A549 (cell line): ENCODE results near the gene BANP. TPM values are rescaled to one million over a fixed set of nuclear protein-coding genes. Genes with fewer than 3 reads are reported as not detected.
"Not testable (repeated sequence)": the region's sequence is repeated elsewhere in the genome, so short reads cannot be mapped to it uniquely, and the experiment has no call there.

Experiments
- ATAC-seq, 2 experiments: fragments of 200-7000 bp in 1 of 2; fragments of >200 bp in 1 of 2; cut with Nextera tagmentation in 1 of 2; cut with Tn5 transposase in 1 of 2; 3 replicates each; pipeline versions ENCODE4 v1.8.0 to v1.9.1; 2018 to 2020; ENCODE audit warnings: mild to moderate bottlenecking in 1 of 2, moderate library complexity in 1 of 2
- CTCF ChIA-PET: fragments of 300-600 bp; sonication (Branson Sonifier 250); formaldehyde crosslinking; extraction: SDS; loops from one replicate; lab custom pipeline; 2021; ENCODE audit warnings: antibody characterized with exemption, inconsistent platforms; lab: Yijun Ruan, JAX
- POLR2A ChIA-PET: fragments of 350-600 bp; formaldehyde crosslinking; extraction: SDS; loops from one replicate; lab custom pipeline; 2021; ENCODE audit warnings: antibody characterized with exemption, inconsistent platforms; lab: Yijun Ruan, JAX
- DNase-seq, 2 experiments: peaks; one replicate each; pipeline versions ENCODE4 v3.0.0 to v3.0.0-alpha.2; 2011 to 2016; ENCODE audit warnings: low read depth in 1 of 2, low spot score in 1 of 2
- FAIRE-seq: peaks from 2 replicates; lab custom pipeline; 2011; peaks lifted over from hg19 to GRCh38; lab: Jason Lieb, UNC
- H3K27ac ChIP-seq, 2 experiments: fragments of >200 bp; sonication (Bioruptor Twin); formaldehyde crosslinking; 3 replicates each; pipeline ENCODE4 v1.5.1; 2016 to 2017
- H3K4me1 ChIP-seq: fragments of >200 bp; sonication (Bioruptor Twin); formaldehyde crosslinking; 3 replicates; pipeline ENCODE4 v1.6.1; 2016
- H3K4me2 ChIP-seq: fragments of >200 bp; sonication (Bioruptor Twin); formaldehyde crosslinking; 3 replicates; pipeline ENCODE4 v1.6.1; 2016
- H3K4me3 ChIP-seq: fragments of >200 bp; sonication (Bioruptor Twin); formaldehyde crosslinking; 3 replicates; pipeline ENCODE4 v1.5.1; 2016
- H3K9me3 ChIP-seq: fragments of >200 bp; sonication (Bioruptor Twin); formaldehyde crosslinking; 3 replicates; pipeline ENCODE4 v1.6.1; 2016
- CHD2 ChIP-seq: fragments of 150-350 bp; IDR thresholded peaks from 2 replicates; pipeline ENCODE4 v1.6.1; 2014; ENCODE audit warnings: low read length; ENCODE audit not compliant: partially characterized antibody
- GATA3 ChIP-seq: IDR thresholded peaks from 2 replicates; pipeline ENCODE4 v1.6.1; 2012; ENCODE audit warnings: borderline replicate concordance
- HDAC2 ChIP-seq: fragments of 200-600 bp; sonication (generic); IDR thresholded peaks from 2 replicates; pipeline ENCODE4 v1.6.1; 2016
- HOXB13 ChIP-seq: fragments of 250-450 bp; sonication (Bioruptor Pico); IDR thresholded peaks from 2 replicates; pipeline ENCODE4 v1.5.0; 2020; ENCODE audit warnings: low read depth, mild to moderate bottlenecking, moderate library complexity
- KDM1A ChIP-seq: fragments of 200-600 bp; sonication (generic); IDR thresholded peaks from 2 replicates; pipeline ENCODE4 v1.6.1; 2016; ENCODE audit warnings: low read depth, mild to moderate bottlenecking
- KDM5A ChIP-seq: fragments of 200-600 bp; sonication (generic); IDR thresholded peaks from 2 replicates; pipeline ENCODE4 v1.6.1; 2016; ENCODE audit warnings: antibody characterized with exemption, mild to moderate bottlenecking
- PHF8 ChIP-seq: fragments of 200-600 bp; sonication (generic); IDR thresholded peaks from 2 replicates; pipeline ENCODE4 v1.6.1; 2016; ENCODE audit warnings: low read depth, mild to moderate bottlenecking, antibody characterized with exemption, moderate library complexity, borderline replicate concordance
- POLR2A ChIP-seq: IDR thresholded peaks from 2 replicates; pipeline ENCODE4 v1.6.1; 2012; ENCODE audit warnings: mild to moderate bottlenecking, low read length
- RFX5 ChIP-seq: fragments of 450-650 bp; IDR thresholded peaks from 2 replicates; pipeline ENCODE4 v1.7.1; 2014; ENCODE audit warnings: antibody characterized with exemption, mild to moderate bottlenecking, moderate library complexity
- ZFP36 ChIP-seq: fragments of 450-650 bp; IDR thresholded peaks from 2 replicates; pipeline ENCODE4 v1.6.1; 2014; ENCODE audit warnings: borderline replicate concordance; ENCODE audit not compliant: partially characterized antibody
- WGBS: methylation state at CpG from one replicate; pipeline ENCODE4 v1.1.6; 2017; ENCODE audit errors: missing lambda C conversion rate; 5-methylcytosine and 5-hydroxymethylcytosine counted together
- polyA plus RNA-seq, 4 experiments: library from polyadenylated mRNA; depleted of rRNA in 3 of 4; stranded (reverse); fragments of >200 nt; fragmentation: RNase III in 1 of 4; extraction: RNeasy Plus Mini Kit Qiagen cat#74134 plus additional on column Dnase treatment in 1 of 4; gene quantifications; 2 replicates in 3 of 4; 3 replicates in 1 of 4; pipeline ENCODE4 v1.2.3, GENCODE V29; 2011 to 2017
- TF ChIP-seq, protein P1 (sequence below): fragments of >200 bp; sonication (Bioruptor Twin); formaldehyde crosslinking; IDR thresholded peaks from 3 replicates; pipeline ENCODE4 v1.6.1; 2016
- TF ChIP-seq, protein P2 (sequence below): fragments of 150-350 bp; IDR thresholded peaks from 2 replicates; pipeline ENCODE4 v1.6.1; 2014; ENCODE audit warnings: low read depth, mild to moderate bottlenecking, low read length
- TF ChIP-seq, protein P3 (sequence below): IDR thresholded peaks from 2 replicates; pipeline ENCODE4 v1.6.1; 2012; ENCODE audit warnings: low read depth, borderline replicate concordance
- TF ChIP-seq, protein P4 (sequence below): fragments of 250-450 bp; sonication (Bioruptor Pico); IDR thresholded peaks from 2 replicates; pipeline ENCODE4 v1.5.0; 2021; ENCODE audit warnings: mild to moderate bottlenecking, moderate library complexity, borderline replicate concordance
- TF ChIP-seq, protein P5 (sequence below): fragments of 450-650 bp; IDR thresholded peaks from 2 replicates; pipeline ENCODE4 v1.6.1; 2014; ENCODE audit warnings: antibody characterized with exemption
- TF ChIP-seq, protein P6 (sequence below): fragments of >200 bp; sonication (Bioruptor Twin); formaldehyde crosslinking; IDR thresholded peaks from 3 replicates; pipeline ENCODE4 v1.5.1; 2016

BANP gene
- polyA plus RNA-seq, 2 of the 4 experiments (the other 2 are of a cell fraction): 17.1 to 17.2 TPM

DNA sequence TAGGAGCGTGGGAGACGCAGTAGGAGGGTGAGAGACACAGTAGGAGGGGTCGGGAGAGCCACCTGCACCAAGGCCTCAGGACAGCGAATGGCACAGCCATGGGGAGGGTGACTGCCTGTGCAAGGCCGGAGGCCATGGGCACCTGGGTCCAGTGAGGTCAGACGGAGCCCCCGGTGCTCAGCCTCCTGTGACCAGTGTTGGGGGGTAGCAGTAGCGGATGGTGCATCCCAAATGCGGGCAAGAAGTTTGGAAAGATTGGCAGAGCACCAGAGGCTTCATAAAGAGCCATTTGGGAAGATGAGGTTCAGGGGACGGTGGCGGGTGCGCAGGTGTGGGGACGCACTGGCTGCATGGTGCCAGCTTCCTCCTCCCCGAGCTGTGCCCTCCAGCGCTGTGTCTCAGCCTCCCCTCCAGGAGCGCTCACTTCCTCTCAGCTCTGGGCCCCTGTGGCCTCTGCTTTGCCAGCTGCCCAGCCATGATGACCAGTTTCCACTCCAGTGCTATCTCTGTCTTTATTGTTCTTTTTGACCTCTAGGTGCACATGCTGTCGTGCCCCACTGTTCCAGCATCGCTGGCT lies 90.8 kb downstream of the BANP start:
- H3K4me1 ChIP-seq, H3K4me3 ChIP-seq, ATAC-seq, DNase-seq, CTCF ChIA-PET, H3K27ac ChIP-seq, H3K4me2 ChIP-seq, FAIRE-seq, H3K9me3 ChIP-seq, POLR2A ChIA-PET: not testable (repeated sequence)
- WGBS: 93% methylated on average over 18 of the region's 18 CpGs

DNA sequence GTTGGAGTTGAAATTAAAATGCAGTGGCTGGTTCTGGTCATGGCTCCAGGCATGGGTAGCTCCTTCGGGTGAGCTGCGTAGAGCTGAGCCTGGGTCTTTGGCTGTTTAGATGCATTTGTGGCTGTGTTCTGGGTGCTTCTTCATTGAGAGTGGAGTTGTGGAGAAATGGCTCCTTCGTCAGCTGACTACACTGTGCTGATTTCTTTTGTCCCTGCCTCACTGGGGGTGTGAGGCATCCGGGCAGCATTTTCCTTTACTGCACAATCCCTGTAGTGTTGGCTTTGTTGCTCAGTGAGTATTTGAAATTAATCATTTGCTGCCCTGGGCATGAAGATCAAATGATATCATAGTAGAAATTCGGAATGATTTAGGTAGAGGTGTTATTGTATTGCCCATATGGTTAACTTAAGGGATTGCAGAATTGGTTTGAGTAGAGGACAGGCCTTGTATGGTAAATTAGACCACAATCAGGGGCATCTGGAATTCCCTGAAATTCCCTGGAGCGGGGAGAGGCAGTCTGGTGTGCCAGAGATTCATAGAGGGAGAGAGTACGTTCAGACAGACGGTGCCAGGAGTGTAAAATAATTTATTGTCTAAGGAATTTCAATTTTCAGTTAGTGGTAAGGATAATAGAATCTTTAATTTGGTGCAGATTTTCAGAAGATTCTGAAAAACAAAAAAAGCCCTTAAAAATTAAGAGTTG lies 92.1 kb downstream of the BANP start:
- 78% methylated on average over 7 of the region's 8 CpGs for WGBS
- H3K9me3 ChIP-seq, ATAC-seq, FAIRE-seq, H3K27ac ChIP-seq, H3K4me2 ChIP-seq, H3K4me1 ChIP-seq, POLR2A ChIA-PET, H3K4me3 ChIP-seq, CTCF ChIA-PET, DNase-seq: not testable (repeated sequence)

DNA sequence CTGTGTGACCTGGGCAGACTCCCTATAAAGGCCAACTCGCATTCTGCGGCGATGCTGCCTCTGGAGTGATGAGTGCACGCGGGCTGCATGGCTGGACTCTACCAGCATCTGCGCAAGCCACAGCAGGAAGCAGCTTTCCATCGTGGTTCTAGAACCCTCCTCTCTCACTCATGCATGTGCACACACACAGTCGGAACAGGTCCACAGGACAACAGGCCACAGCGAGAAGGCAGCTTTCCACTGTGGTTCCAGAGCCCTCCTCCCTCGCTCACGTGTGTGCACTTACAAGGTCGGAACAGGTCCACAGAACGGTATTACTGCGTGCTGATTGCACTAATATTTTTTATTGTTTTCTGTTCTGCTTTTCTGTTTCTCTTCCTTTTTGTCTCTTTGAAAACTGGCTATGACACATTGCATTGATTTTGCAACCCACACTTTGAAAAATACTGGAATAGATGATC lies 92.9 kb downstream of the BANP start:
- FAIRE-seq, H3K4me2 ChIP-seq, H3K4me3 ChIP-seq, H3K9me3 ChIP-seq, H3K4me1 ChIP-seq, CTCF ChIA-PET, POLR2A ChIA-PET, DNase-seq, H3K27ac ChIP-seq, ATAC-seq: not testable (repeated sequence)
- 93% methylated on average over 14 of the region's 14 CpGs for WGBS

DNA sequence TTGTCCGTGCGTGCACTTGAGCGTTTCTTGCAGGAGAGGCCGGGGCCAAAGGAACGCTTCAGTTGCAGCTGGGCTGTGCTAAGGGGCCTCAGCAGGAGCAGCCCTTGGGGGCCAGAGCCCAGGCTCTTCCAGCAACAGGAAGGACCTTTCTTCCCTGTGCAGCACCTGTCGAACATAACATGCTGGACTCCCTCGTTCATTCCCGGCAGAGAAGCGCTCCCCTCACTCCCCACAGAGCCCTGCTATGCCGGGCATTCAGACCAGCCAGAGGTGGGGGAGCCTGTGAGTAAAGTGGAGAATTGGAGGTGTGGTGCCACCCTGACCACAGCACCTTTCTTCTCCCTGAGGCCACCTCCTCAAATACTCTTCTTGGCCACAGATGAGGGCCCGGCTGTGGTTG lies 94.1 kb downstream of the BANP start:
- ATAC-seq, H3K4me3 ChIP-seq, H3K4me2 ChIP-seq, POLR2A ChIA-PET, DNase-seq, FAIRE-seq, H3K9me3 ChIP-seq, H3K4me1 ChIP-seq, H3K27ac ChIP-seq: not testable (repeated sequence)
- CTCF ChIA-PET: interaction anchor here (0.9 kb wide), 1 partner anchor 10 kb away, joined by 3 read pairs; no protein-coding TSS in a partner anchor
- 86% methylated on average over 10 of the region's 11 CpGs for WGBS

DNA sequence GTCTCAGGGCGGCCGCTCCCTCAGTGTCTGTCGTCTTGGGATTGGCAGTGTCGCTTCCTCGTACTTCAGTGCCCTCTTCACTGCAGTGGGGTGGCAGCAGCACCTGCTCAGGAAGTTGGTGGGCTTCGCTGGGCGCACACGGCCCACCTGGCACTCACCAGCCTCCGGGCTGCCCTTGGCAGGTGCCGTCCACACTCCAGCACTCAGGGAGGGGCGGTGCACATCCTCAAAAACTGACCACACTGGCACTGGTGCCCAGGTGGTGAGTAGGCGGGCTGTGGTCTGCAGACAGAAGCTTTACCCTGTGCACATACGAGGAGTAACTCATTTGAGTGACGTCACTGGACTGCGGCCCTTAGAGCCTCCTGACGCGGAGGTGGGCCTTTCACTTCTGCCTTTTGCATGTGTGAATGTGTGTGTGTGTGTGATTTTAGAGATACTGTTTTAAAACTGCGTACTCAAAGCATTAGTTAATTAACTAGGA lies 94.6 kb downstream of the BANP start:
- H3K4me1 ChIP-seq: no peaks in the 10 kb centered on the region
- 93% methylated on average over 11 of the region's 18 CpGs for WGBS
- FAIRE-seq (no peak), ATAC-seq (no peak), DNase-seq (no peak)
- no peak overlapping the region for H3K4me3 ChIP-seq
- POLR2A ChIA-PET: no interaction called here
- no peak overlapping the region for H3K4me2 ChIP-seq
- CTCF ChIA-PET: interaction anchor here (0.9 kb wide), 1 partner anchor 9 kb away, joined by 3 read pairs; no protein-coding TSS in a partner anchor
- no peak overlapping the region for H3K27ac ChIP-seq
- no peaks in the 10 kb centered on the region for H3K9me3 ChIP-seq
- TF ChIP-seq HDAC2 (no peak), ZFP36 (no peak), KDM1A (no peak), GATA3 (no peak), HOXB13 (CRISPR knock-in tag) (no peak), PHF8 (no peak), RFX5 (no peak), POLR2A (no peak), KDM5A (no peak), CHD2 (no peak)
- TF ChIP-seq, protein P1, sequence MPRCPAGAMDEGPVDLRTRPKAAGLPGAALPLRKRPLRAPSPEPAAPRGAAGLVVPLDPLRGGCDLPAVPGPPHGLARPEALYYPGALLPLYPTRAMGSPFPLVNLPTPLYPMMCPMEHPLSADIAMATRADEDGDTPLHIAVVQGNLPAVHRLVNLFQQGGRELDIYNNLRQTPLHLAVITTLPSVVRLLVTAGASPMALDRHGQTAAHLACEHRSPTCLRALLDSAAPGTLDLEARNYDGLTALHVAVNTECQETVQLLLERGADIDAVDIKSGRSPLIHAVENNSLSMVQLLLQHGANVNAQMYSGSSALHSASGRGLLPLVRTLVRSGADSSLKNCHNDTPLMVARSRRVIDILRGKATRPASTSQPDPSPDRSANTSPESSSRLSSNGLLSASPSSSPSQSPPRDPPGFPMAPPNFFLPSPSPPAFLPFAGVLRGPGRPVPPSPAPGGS: no peak
- TF ChIP-seq, protein P2, sequence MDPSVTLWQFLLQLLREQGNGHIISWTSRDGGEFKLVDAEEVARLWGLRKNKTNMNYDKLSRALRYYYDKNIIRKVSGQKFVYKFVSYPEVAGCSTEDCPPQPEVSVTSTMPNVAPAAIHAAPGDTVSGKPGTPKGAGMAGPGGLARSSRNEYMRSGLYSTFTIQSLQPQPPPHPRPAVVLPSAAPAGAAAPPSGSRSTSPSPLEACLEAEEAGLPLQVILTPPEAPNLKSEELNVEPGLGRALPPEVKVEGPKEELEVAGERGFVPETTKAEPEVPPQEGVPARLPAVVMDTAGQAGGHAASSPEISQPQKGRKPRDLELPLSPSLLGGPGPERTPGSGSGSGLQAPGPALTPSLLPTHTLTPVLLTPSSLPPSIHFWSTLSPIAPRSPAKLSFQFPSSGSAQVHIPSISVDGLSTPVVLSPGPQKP: no peak
- TF ChIP-seq, protein P3, sequence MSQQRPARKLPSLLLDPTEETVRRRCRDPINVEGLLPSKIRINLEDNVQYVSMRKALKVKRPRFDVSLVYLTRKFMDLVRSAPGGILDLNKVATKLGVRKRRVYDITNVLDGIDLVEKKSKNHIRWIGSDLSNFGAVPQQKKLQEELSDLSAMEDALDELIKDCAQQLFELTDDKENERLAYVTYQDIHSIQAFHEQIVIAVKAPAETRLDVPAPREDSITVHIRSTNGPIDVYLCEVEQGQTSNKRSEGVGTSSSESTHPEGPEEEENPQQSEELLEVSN: no peak
- TF ChIP-seq, protein P4, sequence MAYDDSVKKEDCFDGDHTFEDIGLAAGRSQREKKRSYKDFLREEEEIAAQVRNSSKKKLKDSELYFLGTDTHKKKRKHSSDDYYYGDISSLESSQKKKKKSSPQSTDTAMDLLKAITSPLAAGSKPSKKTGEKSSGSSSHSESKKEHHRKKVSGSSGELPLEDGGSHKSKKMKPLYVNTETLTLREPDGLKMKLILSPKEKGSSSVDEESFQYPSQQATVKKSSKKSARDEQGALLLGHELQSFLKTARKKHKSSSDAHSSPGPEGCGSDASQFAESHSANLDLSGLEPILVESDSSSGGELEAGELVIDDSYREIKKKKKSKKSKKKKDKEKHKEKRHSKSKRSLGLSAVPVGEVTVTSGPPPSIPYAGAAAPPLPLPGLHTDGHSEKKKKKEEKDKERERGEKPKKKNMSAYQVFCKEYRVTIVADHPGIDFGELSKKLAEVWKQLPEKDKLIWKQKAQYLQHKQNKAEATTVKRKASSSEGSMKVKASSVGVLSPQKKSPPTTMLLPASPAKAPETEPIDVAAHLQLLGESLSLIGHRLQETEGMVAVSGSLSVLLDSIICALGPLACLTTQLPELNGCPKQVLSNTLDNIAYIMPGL (CRISPR knock-in tag): no peak
- TF ChIP-seq, protein P5, sequence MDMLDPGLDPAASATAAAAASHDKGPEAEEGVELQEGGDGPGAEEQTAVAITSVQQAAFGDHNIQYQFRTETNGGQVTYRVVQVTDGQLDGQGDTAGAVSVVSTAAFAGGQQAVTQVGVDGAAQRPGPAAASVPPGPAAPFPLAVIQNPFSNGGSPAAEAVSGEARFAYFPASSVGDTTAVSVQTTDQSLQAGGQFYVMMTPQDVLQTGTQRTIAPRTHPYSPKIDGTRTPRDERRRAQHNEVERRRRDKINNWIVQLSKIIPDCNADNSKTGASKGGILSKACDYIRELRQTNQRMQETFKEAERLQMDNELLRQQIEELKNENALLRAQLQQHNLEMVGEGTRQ: no peak
- TF ChIP-seq, protein P6, sequence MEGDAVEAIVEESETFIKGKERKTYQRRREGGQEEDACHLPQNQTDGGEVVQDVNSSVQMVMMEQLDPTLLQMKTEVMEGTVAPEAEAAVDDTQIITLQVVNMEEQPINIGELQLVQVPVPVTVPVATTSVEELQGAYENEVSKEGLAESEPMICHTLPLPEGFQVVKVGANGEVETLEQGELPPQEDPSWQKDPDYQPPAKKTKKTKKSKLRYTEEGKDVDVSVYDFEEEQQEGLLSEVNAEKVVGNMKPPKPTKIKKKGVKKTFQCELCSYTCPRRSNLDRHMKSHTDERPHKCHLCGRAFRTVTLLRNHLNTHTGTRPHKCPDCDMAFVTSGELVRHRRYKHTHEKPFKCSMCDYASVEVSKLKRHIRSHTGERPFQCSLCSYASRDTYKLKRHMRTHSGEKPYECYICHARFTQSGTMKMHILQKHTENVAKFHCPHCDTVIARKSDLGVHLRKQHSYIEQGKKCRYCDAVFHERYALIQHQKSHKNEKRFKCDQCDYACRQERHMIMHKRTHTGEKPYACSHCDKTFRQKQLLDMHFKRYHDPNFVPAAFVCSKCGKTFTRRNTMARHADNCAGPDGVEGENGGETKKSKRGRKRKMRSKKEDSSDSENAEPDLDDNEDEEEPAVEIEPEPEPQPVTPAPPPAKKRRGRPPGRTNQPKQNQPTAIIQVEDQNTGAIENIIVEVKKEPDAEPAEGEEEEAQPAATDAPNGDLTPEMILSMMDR: no peak
